ENCODE measurements around the gene NLRC5.
"Not testable (repeated sequence)": the region's sequence is repeated elsewhere in the genome, so short reads cannot be mapped to it uniquely, and the experiment has no call there.

Gene NLRC5

DNA sequence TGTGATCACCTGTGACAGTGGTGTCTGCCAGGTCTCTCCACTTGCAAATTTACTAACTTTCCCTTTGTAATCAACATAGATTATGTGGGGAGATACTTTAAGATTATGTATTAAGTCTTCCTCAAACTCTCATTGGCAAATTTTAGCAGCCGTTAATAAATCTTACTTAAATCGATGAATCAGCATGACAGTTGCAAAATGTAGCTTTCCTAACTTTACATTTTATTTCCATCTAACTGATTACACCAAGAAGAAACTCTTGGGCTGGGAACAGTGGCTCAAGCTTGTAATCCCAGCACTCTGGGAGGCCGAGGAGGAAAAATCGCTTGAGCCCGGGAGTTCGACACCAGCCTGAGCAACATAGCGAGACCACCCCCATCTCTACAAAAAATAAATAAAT is 79.7 kb downstream of the NLRC5 start:
- Histone ChIP-seq H3K4ac (ENCODE audit: low read depth in 1 of 2, low read length in 2 of 2) (no peak overlapping the region), H3K79me1 (replicated peaks; ENCODE audit: low read length, poor library complexity, severe bottlenecking) (no peaks in the 10 kb centered on the region), H2BK120ac (ENCODE audit: low read depth, low read length) (no peak overlapping the region), H2BK5ac (ENCODE audit: low read depth, low read length, poor library complexity, severe bottlenecking) (no peak overlapping the region), H3K9ac (ENCODE audit: low read length) (no peak overlapping the region), H2BK12ac (ENCODE audit: low read length in 2 of 2) (no peak overlapping the region), H3K27ac (ENCODE audit: low read length, poor library complexity, severe bottlenecking) (no peak overlapping the region), H3K9me3 (ENCODE audit: control insufficient read depth, low read length) (no peaks in the 10 kb centered on the region), H3K14ac (ENCODE audit: low read length in 2 of 2) (no peak overlapping the region), H3K4me2 (ENCODE audit: low read length, poor library complexity, severe bottlenecking) (no peak overlapping the region), H2AFZ (ENCODE audit: low read depth, low read length) (no peak overlapping the region), H3K18ac (ENCODE audit: low read depth in 1 of 2, low read length in 2 of 2) (no peak overlapping the region), H4K8ac (ENCODE audit: low read length) (no peak overlapping the region), H3K4me1 (ENCODE audit: control insufficient read depth, insufficient read depth, low read depth, low read length) (no peaks in the 10 kb centered on the region), H3K27me3 (ENCODE audit: control insufficient read depth in 1 of 2, insufficient read depth in 1 of 2, low read length in 2 of 2) (peaks cover 0 to 10% of the 10 kb centered on the region in 2 experiments), H3K36me3 (ENCODE audit: control insufficient read depth in 1 of 2, insufficient read depth in 2 of 2, low read depth in 1 of 2, low read length in 2 of 2) (peaks cover 0 to 68% of the 10 kb centered on the region in 2 experiments), H2AK5ac (ENCODE audit: low read length, severe bottlenecking) (no peak overlapping the region), H3K23ac (ENCODE audit: low read length in 2 of 2) (no peak overlapping the region), H4K91ac (ENCODE audit: low read length) (no peak overlapping the region), H3K4me3 (ENCODE audit: insufficient read depth in 1 of 2, low read depth in 1 of 2, low read length in 2 of 2) (no peak overlapping the region), H2BK15ac (ENCODE audit: low read depth, poor library complexity, severe bottlenecking) (no peak overlapping the region)
- WGBS = 91% methylated on average over 2 of the region's 7 CpGs
- DNase-seq = no peak

DNA sequence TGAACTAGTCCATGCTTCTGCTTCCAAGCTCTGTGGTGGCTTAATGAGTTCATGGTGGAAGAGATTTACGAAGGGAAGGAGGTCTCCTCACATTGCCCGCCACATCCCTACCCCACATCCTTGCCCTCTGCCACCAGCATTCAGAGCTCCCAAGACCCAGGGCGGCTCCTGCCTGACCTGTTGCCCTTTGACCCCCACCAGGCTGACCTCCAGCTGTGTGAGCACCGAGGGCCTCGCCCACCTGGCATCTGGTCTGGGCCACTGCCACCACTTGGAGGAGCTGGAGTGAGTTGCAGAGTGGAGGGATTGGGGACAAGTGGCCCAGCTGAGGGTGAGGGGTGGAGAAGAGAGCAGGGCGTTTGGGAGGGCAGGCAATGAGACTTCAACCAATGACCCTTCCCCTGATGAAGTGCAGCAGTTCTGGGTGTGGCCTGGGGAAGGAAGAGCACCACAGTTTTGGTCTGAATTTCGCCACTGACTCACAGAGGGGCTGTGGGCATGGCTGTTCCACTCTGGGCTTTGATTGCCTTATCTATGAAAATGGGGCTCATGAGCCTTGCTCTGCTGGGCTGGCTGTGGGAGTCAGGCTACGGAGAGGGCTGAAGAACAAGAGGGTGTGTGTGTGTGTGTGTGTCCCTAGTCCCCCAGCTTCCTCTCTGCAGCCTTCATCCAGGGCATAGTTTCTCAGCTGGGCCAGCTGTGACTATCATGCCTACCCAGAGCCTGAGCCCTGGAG is 80.4 kb downstream of the NLRC5 start:
- Histone ChIP-seq H2BK5ac (ENCODE audit: low read depth, low read length, poor library complexity, severe bottlenecking) (no peak overlapping the region), H3K4ac (ENCODE audit: low read depth in 1 of 2, low read length in 2 of 2) (no peak overlapping the region), H3K79me1 (replicated peaks; ENCODE audit: low read length, poor library complexity, severe bottlenecking) (no peaks in the 10 kb centered on the region), H3K4me1 (ENCODE audit: control insufficient read depth, insufficient read depth, low read depth, low read length) (no peaks in the 10 kb centered on the region), H3K36me3 (ENCODE audit: control insufficient read depth in 1 of 2, insufficient read depth in 2 of 2, low read depth in 1 of 2, low read length in 2 of 2) (peaks cover 0 to 73% of the 10 kb centered on the region in 2 experiments), H4K8ac (ENCODE audit: low read length) (no peak overlapping the region), H2BK12ac (ENCODE audit: low read length in 2 of 2) (no peak overlapping the region), H2BK120ac (ENCODE audit: low read depth, low read length) (no peak overlapping the region), H3K14ac (ENCODE audit: low read length in 2 of 2) (no peak overlapping the region), H3K4me3 (ENCODE audit: insufficient read depth in 1 of 2, low read depth in 1 of 2, low read length in 2 of 2) (no peak overlapping the region), H2BK15ac (ENCODE audit: low read depth, poor library complexity, severe bottlenecking) (no peak overlapping the region), H3K18ac (ENCODE audit: low read depth in 1 of 2, low read length in 2 of 2) (no peak overlapping the region), H3K4me2 (ENCODE audit: low read length, poor library complexity, severe bottlenecking) (no peak overlapping the region), H3K9ac (ENCODE audit: low read length) (no peak overlapping the region), H3K27me3 (ENCODE audit: control insufficient read depth in 1 of 2, insufficient read depth in 1 of 2, low read length in 2 of 2) (peaks cover 0 to 10% of the 10 kb centered on the region in 2 experiments), H3K9me3 (ENCODE audit: control insufficient read depth, low read length) (no peaks in the 10 kb centered on the region), H4K91ac (ENCODE audit: low read length) (peak overlapping the region; percentile 4), H3K23ac (ENCODE audit: low read length in 2 of 2) (no peak overlapping the region), H2AFZ (ENCODE audit: low read depth, low read length) (no peak overlapping the region), H3K27ac (ENCODE audit: low read length, poor library complexity, severe bottlenecking) (no peak overlapping the region), H2AK5ac (ENCODE audit: low read length, severe bottlenecking) (no peak overlapping the region)
- 85% methylated on average over 7 of the region's 8 CpGs for WGBS
- DNase-seq = no peak

DNA sequence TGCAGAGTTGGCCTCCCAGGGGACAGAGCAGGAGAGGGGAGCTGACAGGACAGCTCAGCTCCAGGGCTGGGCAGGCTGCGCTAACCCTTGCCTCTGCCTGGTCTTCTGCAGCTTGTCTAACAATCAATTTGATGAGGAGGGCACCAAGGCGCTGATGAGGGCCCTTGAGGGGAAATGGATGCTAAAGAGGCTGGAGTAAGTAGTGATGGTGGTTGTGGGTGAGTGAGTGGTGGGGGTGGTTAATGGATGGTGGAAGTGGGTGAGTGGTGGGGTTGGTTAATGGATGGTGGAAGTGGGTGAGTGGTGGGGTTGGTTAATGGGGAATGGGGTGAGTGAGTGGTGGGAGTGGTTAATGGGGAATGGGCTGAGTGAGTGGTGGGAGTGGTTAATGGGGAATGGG is 81.1 kb downstream of the NLRC5 start:
- H3K27me3 ChIP-seq (ENCODE audit: control insufficient read depth in 1 of 2, insufficient read depth in 1 of 2, low read length in 2 of 2) = peaks cover 0 to 10% of the 10 kb centered on the region in 2 experiments
- H2BK12ac ChIP-seq (ENCODE audit: low read length in 2 of 2) = no peak overlapping the region
- no peak overlapping the region for H2BK120ac ChIP-seq (ENCODE audit: low read depth, low read length)
- no peak overlapping the region for H3K18ac ChIP-seq (ENCODE audit: low read depth in 1 of 2, low read length in 2 of 2)
- no peak overlapping the region for H2AFZ ChIP-seq (ENCODE audit: low read depth, low read length)
- H3K4me1 ChIP-seq (ENCODE audit: control insufficient read depth, insufficient read depth, low read depth, low read length) = no peaks in the 10 kb centered on the region
- H3K9me3 ChIP-seq (ENCODE audit: control insufficient read depth, low read length) = no peaks in the 10 kb centered on the region
- no peak overlapping the region for H3K9ac ChIP-seq (ENCODE audit: low read length)
- H4K8ac ChIP-seq (ENCODE audit: low read length) = no peak overlapping the region
- no peak overlapping the region for H2AK5ac ChIP-seq (ENCODE audit: low read length, severe bottlenecking)
- H2BK5ac ChIP-seq (ENCODE audit: low read depth, low read length, poor library complexity, severe bottlenecking) = no peak overlapping the region
- H4K91ac ChIP-seq (ENCODE audit: low read length) = no peak overlapping the region
- DNase-seq = no peak
- H3K36me3 ChIP-seq (ENCODE audit: control insufficient read depth in 1 of 2, insufficient read depth in 2 of 2, low read depth in 1 of 2, low read length in 2 of 2) = peaks cover 0 to 73% of the 10 kb centered on the region in 2 experiments
- no peaks in the 10 kb centered on the region for H3K79me1 ChIP-seq (replicated peaks; ENCODE audit: low read length, poor library complexity, severe bottlenecking)
- H3K4ac ChIP-seq (ENCODE audit: low read depth in 1 of 2, low read length in 2 of 2) = no peak overlapping the region
- no peak overlapping the region for H3K4me2 ChIP-seq (ENCODE audit: low read length, poor library complexity, severe bottlenecking)
- no peak overlapping the region for H3K14ac ChIP-seq (ENCODE audit: low read length in 2 of 2)
- no peak overlapping the region for H2BK15ac ChIP-seq (ENCODE audit: low read depth, poor library complexity, severe bottlenecking)
- no peak overlapping the region for H3K23ac ChIP-seq (ENCODE audit: low read length in 2 of 2)
- WGBS = 89% methylated on average over 2 of the region's 2 CpGs
- no peak overlapping the region for H3K27ac ChIP-seq (ENCODE audit: low read length, poor library complexity, severe bottlenecking)
- H3K4me3 ChIP-seq (ENCODE audit: insufficient read depth in 1 of 2, low read depth in 1 of 2, low read length in 2 of 2) = no peak overlapping the region

DNA sequence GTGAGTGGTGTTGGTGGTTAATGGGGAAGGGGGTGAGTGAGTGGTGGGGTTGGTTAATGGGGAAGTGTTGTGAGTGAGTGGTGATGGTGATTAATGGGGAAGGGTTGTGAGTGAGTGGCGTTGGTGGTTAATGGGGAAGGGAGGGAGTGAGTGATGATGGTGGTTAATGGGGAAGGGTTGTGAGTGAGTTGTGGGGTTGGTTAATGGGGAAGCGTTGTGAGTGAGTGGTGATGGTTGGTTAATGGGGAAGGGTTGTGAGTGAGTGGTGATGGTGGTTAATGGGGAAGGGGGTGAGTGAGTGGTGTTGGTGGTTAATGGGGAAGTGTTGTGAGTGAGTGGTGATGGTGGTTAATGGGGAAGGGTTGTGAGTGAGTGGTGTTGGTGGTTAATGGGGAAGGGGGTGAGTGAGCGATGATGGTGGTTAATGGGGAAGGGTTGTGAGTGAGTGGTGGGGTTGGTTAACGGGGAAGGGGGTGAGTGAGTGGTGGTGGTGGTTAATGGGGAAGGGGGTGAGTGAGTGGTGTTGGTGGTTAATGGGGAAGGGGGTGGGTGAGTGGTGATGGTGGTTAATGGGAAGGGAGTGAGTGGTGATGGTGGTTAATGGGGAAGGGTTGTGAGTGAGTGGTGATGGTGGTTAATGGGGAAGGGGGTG is 81.8 kb downstream of the NLRC5 start:
- H4K91ac ChIP-seq (ENCODE audit: low read length); DNase-seq; H3K79me1 ChIP-seq (replicated peaks; ENCODE audit: low read length, poor library complexity, severe bottlenecking); H3K4me1 ChIP-seq (ENCODE audit: control insufficient read depth, insufficient read depth, low read depth, low read length); H3K14ac ChIP-seq (ENCODE audit: low read length in 2 of 2); H3K27ac ChIP-seq (ENCODE audit: low read length, poor library complexity, severe bottlenecking); H2BK12ac ChIP-seq (ENCODE audit: low read length in 2 of 2); H2BK15ac ChIP-seq (ENCODE audit: low read depth, poor library complexity, severe bottlenecking); H3K9ac ChIP-seq (ENCODE audit: low read length); H3K4me2 ChIP-seq (ENCODE audit: low read length, poor library complexity, severe bottlenecking); H4K8ac ChIP-seq (ENCODE audit: low read length); H3K23ac ChIP-seq (ENCODE audit: low read length in 2 of 2); H2BK5ac ChIP-seq (ENCODE audit: low read depth, low read length, poor library complexity, severe bottlenecking); H2AFZ ChIP-seq (ENCODE audit: low read depth, low read length); H2BK120ac ChIP-seq (ENCODE audit: low read depth, low read length); H3K4me3 ChIP-seq (ENCODE audit: insufficient read depth in 1 of 2, low read depth in 1 of 2, low read length in 2 of 2); H3K4ac ChIP-seq (ENCODE audit: low read depth in 1 of 2, low read length in 2 of 2); H3K18ac ChIP-seq (ENCODE audit: low read depth in 1 of 2, low read length in 2 of 2); H3K9me3 ChIP-seq (ENCODE audit: control insufficient read depth, low read length); H2AK5ac ChIP-seq (ENCODE audit: low read length, severe bottlenecking): not testable (repeated sequence)
- H3K27me3 ChIP-seq (ENCODE audit: control insufficient read depth in 1 of 2, insufficient read depth in 1 of 2, low read length in 2 of 2) = peaks cover 0 to 10% of the 10 kb centered on the region in 2 experiments
- 97% methylated on average over 4 of the region's 4 CpGs for WGBS
- H3K36me3 ChIP-seq (ENCODE audit: control insufficient read depth in 1 of 2, insufficient read depth in 2 of 2, low read depth in 1 of 2, low read length in 2 of 2) = peaks cover 0 to 75% of the 10 kb centered on the region in 2 experiments
